ENCODE measurements around the gene GJA4.
"Not testable (repeated sequence)": the region's sequence is repeated elsewhere in the genome, so short reads cannot be mapped to it uniquely, and the experiment has no call there.

- not testable (repeated sequence) for TF ChIP-seq CTCF (conservative IDR thresholded peaks at IDR 0.05 in 1 of 2, IDR thresholded peaks at IDR 0.05 in 1 of 2; ENCODE audit: low read depth in 1 of 2, low read length in 2 of 2); EZH2 (IDR thresholded peaks at IDR 0.05; ENCODE audit: low read length, missing control alignments)
Observed at GRCh38 chr1:34818862-34819261, 26.1 kb downstream of the GJA4 start.

All from fibroblast of lung (primary cell).